Kidney tubule cell (primary cell): ENCODE data around the gene KCNQ1.

Source experiments
- DNase-seq: peaks from one replicate; pipeline ENCODE4 v3.0.0-alpha.2; 2018; ENCODE audit warnings: low spot score

The KCNQ1 gene

DNA sequence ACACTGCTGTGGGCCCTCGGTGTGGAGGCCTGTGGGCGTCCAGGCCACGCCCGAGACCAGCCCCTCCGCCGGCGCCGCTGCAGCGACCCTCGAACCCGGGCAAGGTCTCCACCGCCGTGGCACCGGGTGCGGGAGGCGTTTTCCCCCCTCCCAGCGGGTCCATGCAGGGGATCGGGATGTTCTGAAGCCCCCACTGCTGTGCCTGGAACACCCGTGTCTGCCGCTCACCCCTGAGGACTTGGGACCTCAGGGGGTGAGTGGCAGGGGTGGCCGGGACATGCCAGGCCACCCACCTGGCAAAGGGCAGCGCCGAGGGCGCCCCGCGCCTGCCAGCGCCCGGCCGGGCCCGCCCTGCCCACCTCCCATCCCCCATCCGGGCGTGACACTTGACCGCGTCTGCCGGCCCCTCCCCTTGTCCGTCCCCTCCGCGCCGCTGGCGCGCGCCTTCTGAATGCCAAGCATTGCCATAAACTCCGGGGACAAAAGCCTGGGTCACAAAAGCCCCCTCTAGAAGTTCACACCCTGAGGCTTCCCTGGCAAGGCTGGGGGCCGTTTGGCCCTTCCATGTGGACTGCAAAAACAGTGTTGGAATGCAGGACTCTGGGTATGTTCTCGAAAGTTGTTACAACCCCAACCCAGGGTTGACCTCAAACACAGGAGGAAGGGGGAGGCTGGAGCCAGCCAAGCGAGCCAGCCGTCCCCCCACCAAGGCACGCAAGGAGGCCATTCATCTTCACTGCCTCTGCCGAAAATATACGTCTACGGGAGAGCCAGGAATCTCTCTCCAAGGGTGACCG is 255.8 kb downstream of the KCNQ1 start:
- peak; percentile 52 for DNase-seq

DNA sequence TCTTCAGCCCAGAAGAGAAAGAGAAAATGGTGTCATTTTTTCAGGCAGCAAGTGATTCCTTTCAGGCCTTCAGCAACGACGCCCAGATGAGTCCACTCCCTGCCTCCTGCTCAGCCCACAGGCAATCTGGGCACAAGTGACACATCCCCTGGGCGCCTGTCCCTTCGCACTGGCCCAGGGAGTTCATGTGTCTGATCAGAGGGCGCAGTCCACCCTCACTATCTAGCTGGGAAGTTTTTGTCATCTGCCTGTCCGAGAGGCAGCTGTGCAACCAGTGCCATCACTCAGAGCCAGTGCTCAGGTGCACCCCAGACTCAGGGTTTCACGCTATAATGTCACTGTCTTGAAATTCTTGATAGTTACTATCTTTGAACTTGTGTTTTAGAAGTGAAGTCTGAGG is 256.4 kb downstream of the KCNQ1 start:
- no peak for DNase-seq

DNA sequence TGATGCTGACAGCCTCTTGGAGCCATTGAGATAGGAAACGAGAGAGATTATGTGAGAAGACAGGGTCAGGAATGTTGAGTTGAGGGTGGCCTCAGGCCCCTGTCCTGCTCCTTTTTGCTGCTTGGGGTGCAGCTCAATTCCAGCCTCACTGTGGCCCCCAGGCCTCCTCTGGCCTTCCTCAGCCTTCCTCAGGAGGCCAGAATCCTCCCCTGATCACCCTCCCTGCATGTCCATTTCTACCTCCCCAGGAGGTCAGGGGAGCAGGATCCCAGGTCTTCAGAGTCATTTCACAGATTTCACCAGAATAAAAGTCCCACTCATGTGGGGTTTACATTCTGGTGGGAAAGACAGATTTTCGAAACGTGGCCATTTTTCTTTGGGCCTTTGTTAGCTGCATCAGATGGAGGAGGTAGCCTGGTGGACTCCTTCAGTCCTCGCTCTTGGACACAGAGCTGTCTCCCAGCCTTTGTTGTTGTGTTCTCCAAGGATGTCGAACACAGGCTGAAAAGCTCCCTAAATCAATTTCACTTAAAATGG is 257.2 kb downstream of the KCNQ1 start:
- DNase-seq = no peak

DNA sequence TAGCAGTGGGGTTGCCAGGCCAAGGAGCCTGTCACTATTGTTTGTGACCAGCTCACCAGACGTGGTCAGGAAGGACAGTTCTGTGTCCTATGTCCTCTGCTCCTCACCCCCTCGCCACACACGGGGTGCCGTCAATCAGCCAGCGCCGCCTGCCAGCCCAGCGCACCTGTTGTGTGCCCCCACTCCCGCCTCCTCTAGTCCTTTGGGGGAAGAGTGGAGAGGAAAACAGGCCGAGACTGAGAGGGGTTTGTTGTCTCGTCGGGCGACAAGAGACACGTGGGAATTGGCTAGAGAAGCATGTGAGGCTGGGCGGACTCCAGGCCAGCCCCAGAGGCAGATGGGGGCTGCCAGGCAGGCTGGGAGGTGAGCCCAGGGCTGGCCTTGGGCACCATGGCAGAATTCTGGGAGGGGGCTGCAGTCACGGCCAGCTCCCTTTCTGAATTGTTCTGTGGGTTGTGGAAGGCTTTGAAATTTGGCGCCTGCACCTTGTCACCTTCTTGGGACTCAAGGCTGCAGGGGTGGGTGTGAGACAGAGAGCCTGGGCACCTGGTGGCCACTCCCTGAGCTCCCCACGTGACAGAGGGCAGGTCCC is 258.1 kb downstream of the KCNQ1 start:
- no peak for DNase-seq

DNA sequence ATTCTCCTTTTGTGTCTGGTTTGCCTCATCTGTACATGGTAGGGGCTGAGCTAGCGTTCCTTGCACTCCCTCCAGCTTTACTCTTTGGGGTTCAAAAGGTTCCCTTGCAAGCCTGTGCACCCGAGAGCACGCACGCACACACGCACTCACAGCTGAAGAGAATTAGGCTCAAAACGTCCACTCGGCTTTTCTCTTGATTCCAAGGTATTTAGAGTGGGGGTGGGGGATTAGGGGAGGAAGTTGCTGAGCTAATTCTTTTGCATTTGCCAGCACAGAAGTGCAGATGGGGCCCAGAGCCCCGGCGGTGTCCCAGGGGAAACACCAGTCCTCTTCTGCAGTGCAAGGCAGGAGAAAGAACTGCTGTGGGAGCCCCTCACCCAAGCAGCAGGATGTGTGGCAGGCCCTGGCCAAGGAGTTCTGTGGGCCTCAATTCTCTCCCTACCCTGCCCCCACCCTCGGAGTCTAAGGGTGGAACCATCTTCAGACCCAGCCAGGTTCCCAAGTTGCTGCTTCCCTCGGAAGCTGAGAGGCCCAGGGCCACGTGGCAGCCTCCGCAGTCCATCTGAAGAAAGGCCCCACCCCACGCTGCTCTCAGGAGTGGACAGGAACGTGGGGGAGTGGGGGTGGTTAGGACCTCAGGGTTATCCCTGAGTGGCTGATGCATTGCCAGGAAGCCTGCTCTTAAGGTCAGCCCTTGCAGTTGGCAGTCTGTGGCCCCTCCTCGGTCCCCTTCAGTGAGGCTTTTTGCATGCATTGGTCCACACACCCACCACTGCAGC is 258.7 kb downstream of the KCNQ1 start:
- DNase-seq = no peak

DNA sequence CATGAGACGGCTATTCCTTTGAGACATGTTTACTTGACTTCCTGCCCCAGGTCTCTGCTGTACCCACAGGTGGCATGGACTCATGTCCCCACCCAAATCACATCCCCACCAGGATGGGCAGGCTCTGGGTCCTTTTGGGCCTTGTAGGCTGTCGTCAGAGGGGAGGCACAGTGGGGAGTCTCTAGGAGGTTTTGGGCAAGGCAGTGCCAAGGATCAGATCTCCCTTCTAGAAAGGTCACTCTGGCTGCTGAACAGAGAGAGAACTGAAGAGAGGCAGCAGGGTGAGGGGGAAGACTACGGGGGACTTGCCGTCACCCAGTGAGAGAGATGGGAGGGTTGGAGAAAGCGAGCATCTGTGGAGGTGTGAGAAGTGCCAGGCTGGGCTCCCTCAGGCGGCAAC is 259.5 kb downstream of the KCNQ1 start:
- no peak for DNase-seq

DNA sequence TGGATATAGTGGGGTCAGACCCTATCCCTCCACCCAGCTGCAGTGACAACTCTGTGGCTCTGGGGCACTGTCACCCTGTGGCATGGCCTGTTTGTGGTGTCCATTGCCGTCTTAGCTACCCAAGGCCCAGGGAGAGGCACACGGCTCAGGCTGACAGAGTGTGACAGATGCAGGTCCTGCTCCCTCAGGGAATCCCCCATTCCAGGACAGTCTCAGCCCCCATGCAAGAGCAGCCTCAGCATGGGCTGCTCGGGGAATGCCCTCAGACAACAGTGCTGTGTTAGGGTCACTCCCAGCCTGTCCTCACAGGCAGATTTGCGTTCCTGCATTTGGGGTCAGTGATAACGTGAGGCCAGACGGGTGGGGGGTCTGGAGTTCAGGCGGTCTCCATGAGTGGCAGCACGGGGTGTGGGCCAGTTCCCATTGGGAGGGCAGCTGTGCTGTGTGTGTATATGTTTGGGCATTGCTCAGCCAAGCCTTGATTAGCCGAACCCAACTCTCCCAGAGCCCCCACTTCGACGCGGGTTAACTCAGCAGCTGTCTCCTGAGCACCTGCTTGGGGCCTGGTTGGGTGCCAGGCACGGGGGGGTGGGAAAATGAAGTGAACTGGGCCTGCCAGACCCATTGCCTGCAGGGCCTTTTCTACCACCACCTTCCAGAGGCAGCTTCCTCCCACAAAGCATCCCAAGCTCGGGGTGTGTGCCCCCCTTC is 260.2 kb downstream of the KCNQ1 start:
- DNase-seq = no peak

DNA sequence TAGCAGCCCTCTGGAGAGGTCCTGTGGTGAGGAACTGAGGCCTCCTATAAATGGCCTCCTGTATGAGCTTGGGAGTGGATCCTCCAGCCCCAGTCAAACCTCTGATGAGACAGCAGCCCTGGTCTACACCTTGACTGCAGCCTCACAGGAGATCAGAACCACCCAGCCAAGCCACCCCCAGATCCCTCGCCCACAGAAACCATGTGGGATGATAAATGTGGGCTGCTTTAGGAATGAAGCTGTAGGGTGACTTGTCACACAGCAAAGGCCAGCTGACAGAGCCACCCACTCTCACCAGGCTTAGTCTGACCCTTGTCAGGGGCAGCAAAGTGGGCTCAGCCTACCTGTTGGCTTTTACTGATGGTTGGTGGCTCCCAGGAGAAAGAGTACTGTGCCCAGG is 261.5 kb downstream of the KCNQ1 start:
- no peak for DNase-seq

DNA sequence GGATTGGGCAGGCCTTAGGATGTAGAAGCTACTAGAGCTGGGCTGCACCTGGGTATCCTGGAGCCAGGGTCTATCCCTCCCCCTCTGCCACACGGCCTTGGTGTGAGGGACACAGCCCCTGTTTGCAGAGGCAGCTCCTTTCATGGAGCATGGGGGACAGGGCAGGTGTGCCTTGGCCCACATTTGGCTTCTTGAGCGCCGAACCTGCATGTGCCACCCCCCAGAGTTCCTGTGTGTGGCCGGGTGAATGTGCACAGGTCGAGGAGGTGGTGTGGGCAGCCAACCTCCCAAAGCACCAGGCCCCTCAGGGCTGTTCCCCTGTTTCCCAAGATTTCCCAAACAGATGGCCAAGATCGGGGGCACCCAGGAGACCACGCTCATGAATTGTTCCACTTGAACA is 262.9 kb downstream of the KCNQ1 start:
- no peak for DNase-seq

DNA sequence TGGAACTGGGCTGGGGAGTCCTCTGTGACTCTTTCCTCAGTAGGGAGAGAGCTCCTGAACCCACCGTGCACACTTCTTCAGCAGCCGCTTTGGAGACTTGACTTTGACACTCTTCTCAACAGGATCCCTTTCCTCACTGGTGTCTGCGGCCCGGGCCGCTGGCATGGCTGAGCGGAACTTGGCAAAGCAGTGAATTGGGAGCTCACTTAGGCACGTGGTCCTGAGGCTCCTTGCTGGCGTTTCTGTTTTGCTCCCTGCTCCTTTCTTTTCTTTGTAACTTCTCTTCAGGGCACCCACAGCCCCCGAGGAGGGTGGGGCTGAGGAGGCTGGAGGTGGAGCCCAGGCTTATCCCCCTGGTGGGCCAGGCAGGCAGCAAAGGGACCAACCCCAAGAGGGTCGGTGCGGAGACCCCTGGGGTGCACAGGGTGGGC is 263.4 kb downstream of the KCNQ1 start:
- DNase-seq = no peak

DNA sequence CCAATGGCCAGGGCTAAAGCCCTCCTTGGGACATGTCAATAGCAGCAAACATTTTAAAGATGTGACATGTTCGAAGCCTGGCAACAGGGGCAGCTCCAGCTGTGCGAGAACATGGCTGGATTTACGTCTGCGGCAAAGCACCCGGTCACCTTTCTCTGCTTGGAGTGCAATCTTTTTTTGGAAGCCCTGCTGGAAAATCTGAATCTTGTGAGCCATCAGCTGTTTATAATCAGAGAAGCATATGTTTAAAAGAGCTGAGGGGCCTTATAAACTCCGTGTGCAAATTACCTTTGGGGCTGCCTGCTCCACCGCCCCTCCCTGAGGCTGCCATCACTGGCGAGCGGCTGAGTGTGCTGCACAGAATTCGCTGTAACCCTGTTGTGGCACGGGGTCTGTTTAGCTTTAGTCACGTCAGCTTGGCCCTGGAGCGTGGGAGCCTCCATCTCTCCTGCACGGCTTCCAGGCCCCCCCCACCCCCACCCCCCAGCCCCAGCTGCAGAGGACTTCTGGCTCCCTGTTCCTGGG is 264.0 kb downstream of the KCNQ1 start:
- no peak for DNase-seq

DNA sequence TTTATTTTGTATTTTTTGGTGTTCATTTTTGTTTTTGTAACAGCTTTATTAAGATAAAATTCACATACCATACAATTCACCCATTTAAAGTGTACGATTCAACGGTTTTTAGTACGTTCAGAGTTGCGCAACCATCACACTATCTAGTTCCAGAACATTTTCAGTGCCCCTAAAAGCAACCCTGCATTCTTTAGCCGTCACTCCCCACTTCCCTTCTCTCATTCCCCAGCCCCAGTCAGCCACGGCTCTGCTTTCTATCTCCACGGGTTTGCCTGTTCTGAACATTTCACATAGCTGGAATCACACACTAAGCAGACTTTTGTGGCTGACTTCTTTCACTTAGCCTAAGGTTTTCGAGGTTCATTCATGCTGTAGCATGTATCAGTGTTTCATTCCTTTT is 264.6 kb downstream of the KCNQ1 start:
- no peak for DNase-seq

DNA sequence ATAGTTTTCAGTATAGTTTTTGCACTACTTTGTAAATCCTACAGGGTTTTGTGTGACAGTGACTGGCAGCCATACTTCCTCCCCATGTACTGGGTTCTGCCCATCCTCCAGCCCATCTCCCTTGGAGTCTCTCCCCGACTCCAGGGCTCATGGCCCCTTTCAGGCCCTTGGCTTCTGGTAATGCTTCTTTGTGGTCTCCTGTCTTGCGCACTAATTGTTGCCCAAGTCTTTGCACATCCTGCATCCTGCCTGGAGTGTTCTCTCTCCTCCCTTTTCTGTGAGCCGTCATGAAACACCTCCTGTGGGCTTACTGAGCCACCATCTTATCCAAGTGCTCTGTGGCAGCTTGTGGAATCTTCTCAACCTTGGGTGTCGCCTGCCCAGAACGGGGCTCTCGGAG is 266.4 kb downstream of the KCNQ1 start:
- DNase-seq = no peak

DNA sequence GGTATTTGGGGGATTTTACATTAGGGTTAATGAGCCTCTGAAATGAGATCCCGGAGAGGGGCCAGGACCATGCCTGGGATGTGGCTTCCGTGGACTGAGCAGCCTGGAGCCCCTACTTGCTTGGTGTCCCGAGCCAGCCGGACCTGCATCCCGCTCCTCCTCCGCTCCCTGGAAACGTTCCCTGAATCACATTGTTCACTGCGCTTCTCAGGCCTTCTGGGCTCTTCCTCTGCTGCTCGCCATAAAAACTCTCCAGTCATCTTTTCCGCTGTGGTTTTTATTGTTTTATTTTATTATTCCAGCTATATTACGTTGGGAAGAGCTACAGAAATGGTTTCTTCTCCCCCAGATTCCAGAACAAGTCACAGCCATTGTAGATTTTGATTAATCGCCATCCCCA is 268.3 kb downstream of the KCNQ1 start:
- no peak for DNase-seq

DNA sequence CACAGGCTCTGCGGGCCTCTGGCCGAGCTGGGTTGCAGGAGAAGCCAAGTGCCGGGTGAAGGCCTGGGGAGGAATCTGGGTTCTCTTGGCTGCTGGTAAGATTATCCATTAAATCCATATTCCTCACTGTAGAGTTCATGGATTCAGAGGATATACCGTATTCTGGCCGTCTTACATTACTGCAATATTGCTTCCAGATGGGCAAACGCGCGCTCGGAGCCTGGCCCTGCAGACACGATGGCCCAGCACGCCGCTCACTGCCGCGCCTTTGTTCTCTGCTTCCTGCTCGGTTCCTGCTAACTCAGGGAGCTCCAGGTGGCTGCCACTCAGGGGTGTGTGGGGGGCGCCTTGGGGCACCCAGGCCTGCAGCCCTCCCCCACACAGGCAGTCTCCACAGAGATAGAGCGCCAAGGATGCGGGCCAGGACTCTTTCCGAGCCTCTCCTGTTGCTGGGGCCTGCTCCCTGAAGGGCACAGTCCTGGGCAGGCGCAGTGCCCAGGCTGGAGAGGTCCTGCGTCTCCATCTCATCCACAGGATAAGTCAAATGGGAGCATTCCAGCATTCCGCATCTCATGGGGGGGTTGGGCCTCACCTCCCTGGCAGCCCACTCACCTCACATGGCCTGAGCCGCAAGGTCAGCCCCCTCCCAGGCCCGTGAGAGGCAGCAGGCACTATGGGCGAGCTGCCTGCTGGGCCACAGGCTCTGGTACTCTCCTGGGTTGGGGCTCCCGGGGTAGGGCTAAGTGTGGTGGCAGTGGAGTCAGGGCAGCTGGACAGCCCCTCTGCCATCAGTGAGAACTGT is 269.1 kb downstream of the KCNQ1 start:
- DNase-seq = no peak

DNA sequence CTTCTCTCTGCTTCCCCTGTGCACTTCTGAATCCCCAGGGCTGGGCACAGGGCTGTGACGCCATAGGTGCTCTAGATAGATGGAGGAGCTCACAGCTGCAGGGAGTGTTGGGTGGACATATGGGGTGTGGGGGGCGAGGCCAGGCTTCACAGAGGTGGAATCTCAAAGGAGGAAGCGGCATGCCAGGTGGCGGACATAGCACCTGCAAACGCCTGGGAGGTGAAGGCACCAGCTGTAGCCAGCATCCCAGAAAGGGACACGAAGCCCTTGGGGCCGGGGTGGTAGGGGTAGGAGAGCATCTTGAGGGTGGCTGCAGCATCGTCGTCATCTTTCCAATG is 269.6 kb downstream of the KCNQ1 start:
- DNase-seq = no peak

DNA sequence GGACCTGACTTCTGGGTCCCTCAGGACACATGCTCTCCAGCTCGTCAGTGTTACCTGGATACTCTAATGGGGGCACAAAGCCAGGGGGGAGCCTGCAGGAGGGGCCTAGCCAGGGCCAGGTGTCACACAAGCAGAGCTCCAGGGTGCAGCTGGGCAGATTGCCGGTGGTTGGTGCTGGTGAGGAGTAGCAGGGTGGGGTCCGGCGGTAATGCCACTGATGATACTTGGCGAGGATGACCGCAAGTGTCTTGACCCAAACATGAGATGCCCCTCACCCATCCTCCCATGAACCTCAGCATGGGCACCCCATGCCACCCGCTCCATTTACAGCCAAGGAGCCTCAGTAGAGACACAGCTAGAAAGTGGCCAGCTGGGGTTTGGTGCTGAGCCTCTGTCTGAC is 270.1 kb downstream of the KCNQ1 start:
- no peak for DNase-seq

DNA sequence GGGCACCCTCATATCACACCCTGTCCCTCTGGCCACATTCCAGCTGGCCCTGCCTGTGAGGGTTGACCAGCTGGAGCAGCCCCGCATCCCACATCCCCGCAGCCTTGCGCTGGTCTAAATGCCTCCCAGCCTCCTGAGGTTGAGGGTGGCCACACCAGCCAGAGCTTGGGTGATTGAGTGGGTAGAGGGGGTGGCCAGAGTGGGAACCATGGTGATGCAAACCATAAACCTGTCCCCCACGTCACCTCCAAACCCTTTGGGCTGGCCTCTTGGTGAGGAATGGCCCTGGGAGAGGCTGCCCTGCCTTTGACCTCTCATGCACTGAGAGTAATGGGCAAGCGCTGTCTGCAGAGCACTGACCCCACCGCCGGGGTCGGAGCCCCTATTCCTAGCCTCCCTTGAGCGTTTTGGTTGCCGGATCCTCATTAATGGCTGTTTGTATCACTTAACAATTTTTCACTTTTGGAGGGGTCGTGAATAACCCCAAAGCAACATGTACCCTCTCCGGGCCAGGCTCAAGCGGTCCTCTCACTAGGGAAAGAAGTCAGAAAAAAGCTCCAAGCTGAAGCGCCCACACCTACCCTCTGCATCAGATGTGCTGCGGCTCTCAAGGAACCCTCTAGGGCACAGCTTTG is 271.0 kb downstream of the KCNQ1 start:
- no peak for DNase-seq

DNA sequence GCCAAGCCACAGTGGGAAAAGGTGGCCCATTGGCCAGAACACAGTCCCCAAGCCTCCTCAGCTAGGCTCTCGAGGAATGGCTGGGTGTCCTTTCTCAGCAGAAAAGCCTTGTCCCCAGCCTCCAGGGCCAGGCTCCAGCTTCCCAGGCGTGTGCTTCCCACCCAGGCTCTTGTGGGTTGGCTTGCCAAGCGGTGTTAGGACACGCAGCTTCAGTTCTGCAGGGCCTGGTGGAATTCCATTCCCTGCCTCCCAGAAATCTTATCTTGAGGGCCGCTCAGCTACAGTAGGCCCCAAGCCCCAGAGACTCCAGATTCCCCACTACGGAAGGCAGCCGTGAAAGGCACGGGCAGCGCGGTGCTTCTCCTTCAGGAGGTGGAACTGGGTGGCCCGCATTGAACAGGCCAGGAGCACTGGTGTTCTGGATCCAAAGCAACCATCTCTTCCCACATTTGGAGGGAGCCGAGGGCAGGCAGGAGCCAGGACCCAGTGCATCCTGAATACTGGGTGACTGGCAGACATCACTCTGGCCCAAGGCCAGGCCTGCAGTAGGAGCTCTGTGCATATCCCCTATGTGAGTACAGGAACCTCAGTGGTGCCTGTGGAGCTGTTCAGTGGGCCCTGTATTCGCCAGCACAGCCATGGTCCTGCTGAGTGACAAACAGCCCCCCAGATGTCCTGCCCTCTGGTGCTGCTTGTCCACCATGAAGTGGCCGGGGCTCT is 271.7 kb downstream of the KCNQ1 start:
- DNase-seq = no peak
